GM12874 (cell line): ENCODE data around the gene LYPD1.

Experiments
- CTCF ChIP-seq: IDR thresholded peaks from 2 replicates; pipeline ENCODE4 v1.5.1; 2011; ENCODE audit warnings: low read depth, mild to moderate bottlenecking, control low read depth, low read length, moderate library complexity; ENCODE audit not compliant: insufficient read depth

Gene LYPD1

GRCh38 chr2:132669908-132670495, at the start of gene LYPD1:
Gene LYPD1 (minus strand): TSS chr2:132670205. CDS start chr2:132669932, 273 bp downstream.
- TF ChIP-seq CTCF = no peak

- TF ChIP-seq CTCF = no peak
Measured at GRCh38 chr2:132719480-132719879, 49.5 kb upstream of the LYPD1 start.

GRCh38 chr2:132716954-132717353, 46.9 kb upstream of the LYPD1 start:
- no peak for TF ChIP-seq CTCF

- no peak for TF ChIP-seq CTCF
Measured at GRCh38 chr2:132715386-132716351, 45.7 kb upstream of the LYPD1 start.

- TF ChIP-seq CTCF = no peak
Measured at GRCh38 chr2:132703396-132703795, 33.4 kb upstream of the LYPD1 start.

- TF ChIP-seq CTCF = no peak
Measured at GRCh38 chr2:132701810-132702209, 31.8 kb upstream of the LYPD1 start.

- TF ChIP-seq CTCF = no peak
Measured at GRCh38 chr2:132697556-132698205, 27.7 kb upstream of the LYPD1 start.
